Central memory CD8-positive, alpha-beta T cell (primary cell): ENCODE results near the gene RPH3AL.

ENCODE experiments used
- ATAC-seq: fragments of 150-1000 bp; cut with Tn5 transposase; replicated peaks from 2 replicates; pipeline ENCODE4 v1.10.0; 2022; ENCODE audit warnings: mild to moderate bottlenecking, moderate FRiP score, moderate number of reproducible peaks; ENCODE audit not compliant: poor library complexity, severe bottlenecking; ENCODE audit errors: extremely low read depth
- DNase-seq, 2 donors: peaks; one replicate each; pipeline ENCODE4 v3.0.0; 2021; ENCODE audit warnings: low spot score in 2 of 2
- H3K27ac Mint-ChIP-seq: one replicate; pipeline ENCODE4 v1.8.0; 2022; ENCODE audit warnings: low read depth, mild to moderate bottlenecking, moderate library complexity, mixed read lengths
- H3K27me3 Mint-ChIP-seq: one replicate; pipeline ENCODE4 v1.8.0; 2022; ENCODE audit warnings: mixed read lengths
- H3K36me3 Mint-ChIP-seq: one replicate; pipeline ENCODE4 v1.8.0; 2022; ENCODE audit warnings: mild to moderate bottlenecking, moderate library complexity, mixed read lengths; ENCODE audit not compliant: insufficient read depth
- H3K4me1 Mint-ChIP-seq: one replicate; pipeline ENCODE4 v1.8.0; 2022; ENCODE audit warnings: mixed read lengths
- H3K4me3 Mint-ChIP-seq: one replicate; pipeline ENCODE4 v1.8.0; 2022; ENCODE audit warnings: mild to moderate bottlenecking, moderate library complexity, mixed read lengths
- H3K9me3 Mint-ChIP-seq: one replicate; pipeline ENCODE4 v1.8.0; 2022; ENCODE audit warnings: mixed read lengths

RPH3AL gene

DNA sequence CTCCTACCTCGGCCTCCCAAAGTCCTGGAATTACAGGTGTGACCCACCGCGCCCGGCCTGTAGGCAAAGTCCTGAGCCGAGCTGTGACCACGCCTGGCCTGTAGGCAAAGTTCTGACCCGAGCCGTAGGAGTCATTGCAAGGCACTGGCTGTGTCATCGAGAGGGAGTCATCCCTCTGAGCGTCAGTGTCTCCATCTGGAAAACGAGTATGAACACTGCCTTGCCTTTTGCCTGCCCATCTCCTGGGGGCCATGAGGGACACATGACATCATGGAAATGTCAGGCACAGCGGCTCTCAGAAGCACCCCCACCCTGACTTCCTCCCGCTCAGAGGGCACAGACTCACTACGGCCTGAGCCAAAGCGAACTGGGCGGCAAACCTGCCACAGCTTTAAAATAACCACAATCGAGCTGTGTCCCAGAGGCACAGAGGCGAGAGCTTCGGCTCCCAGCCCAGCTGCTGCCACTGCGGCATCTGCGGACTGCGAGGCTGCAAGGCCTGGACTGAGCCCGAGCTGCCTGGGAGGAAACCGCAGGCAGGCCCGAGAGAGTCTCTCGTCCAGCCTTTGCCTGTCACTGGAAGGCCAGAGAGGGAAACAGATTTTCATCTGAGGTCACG lies 50.8 kb downstream of the RPH3AL start:
- no peak overlapping the region for H3K4me3 Mint-ChIP-seq
- no peaks in the 10 kb centered on the region for H3K36me3 Mint-ChIP-seq
- no peak for DNase-seq
- no peak overlapping the region for H3K27ac Mint-ChIP-seq
- H3K4me1 Mint-ChIP-seq = no peaks in the 10 kb centered on the region
- no peaks in the 10 kb centered on the region for H3K27me3 Mint-ChIP-seq
- ATAC-seq = no peak
- H3K9me3 Mint-ChIP-seq = no peaks in the 10 kb centered on the region

DNA sequence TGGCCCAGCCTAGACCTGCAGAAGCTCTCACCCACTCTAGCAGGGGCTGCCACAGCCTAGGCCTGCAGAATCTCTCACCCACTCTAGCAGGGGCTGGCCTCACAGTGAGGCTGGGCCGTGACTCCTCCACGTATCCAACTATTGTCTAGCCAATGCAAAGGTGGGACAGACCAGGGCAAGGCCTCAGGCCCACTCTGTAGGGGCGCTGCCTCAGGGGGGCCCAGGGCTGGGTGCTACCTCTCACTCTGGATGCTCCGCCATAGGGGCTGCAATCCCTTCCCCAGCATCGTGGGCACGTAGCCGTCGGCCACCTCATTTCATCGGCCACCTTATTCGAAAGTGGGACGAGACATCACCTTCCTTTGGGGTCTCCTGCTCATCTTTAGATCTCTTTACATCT lies 51.7 kb downstream of the RPH3AL start:
- Mint-ChIP-seq H3K4me3 (no peak overlapping the region), H3K36me3 (no peaks in the 10 kb centered on the region), H3K9me3 (no peaks in the 10 kb centered on the region), H3K4me1 (no peaks in the 10 kb centered on the region), H3K27ac (no peak overlapping the region), H3K27me3 (no peaks in the 10 kb centered on the region)
- no peak for DNase-seq
- no peak for ATAC-seq

DNA sequence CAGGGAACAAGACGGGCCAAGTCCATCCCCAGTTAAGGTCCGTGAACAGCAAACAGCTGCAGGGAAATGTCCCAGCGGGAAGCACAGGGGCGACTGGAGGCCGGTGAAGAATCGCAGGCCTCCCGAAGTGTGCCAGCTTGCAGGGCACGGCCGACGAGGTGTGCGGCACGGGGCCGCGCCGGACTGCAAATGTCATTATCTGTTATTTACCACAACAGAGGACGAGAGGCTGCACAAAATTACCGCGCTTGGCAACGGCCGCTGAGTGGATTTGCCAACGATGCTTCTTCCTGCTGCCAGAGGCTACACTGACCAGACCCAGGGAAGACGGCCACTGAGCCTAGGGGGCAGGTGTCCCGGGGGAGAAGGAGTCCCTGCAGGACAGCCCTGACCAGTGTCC lies 53.1 kb downstream of the RPH3AL start:
- no peak overlapping the region for H3K27ac Mint-ChIP-seq

DNA sequence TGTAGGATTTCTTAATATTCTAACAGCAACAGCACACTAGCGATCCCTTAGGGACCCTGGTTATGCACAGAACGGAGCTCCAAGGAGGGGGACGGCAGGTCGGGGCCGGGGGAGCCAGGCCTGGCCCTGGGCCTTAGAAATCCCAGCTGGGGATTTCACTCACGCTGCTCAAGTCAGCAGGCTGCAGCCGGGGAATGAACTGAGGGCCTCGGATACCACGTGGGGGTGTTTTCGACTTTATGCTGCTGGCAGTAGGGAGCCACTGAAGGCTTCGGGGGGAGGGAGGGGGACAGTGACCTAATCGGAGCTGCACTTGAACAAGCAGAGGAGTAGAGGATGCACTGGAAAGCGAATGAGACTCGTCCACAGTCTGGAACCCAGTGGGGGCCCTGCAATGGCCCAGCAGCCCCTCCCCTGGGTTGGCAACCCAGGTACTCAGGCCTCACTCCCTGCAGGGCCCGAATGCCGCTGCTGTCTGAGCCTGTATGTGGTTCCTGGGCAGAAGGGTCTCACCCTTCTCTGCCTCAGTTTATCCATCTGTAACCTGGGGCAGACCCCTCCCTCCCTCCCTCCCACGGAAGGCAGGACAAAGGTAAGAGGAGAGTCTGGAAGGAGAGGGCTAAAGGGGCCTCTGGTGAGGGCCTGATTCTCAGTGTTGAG lies 53.7 kb downstream of the RPH3AL start:
- H3K36me3 Mint-ChIP-seq = no peaks in the 10 kb centered on the region
- DNase-seq (no peak), ATAC-seq (no peak)
- H3K27ac Mint-ChIP-seq = no peak overlapping the region
- no peak overlapping the region for H3K4me3 Mint-ChIP-seq
- H3K27me3 Mint-ChIP-seq = peaks cover under 1% of the 10 kb centered on the region
- no peaks in the 10 kb centered on the region for H3K9me3 Mint-ChIP-seq
- no peaks in the 10 kb centered on the region for H3K4me1 Mint-ChIP-seq

More for the DNA sequence above, 53.1 kb downstream of the RPH3AL start:
- H3K27me3 Mint-ChIP-seq = no peaks in the 10 kb centered on the region
- no peaks in the 10 kb centered on the region for H3K36me3 Mint-ChIP-seq
- H3K4me3 Mint-ChIP-seq = no peak overlapping the region
- no peaks in the 10 kb centered on the region for H3K4me1 Mint-ChIP-seq
- no peak for DNase-seq
- ATAC-seq = no peak
- no peaks in the 10 kb centered on the region for H3K9me3 Mint-ChIP-seq

DNA sequence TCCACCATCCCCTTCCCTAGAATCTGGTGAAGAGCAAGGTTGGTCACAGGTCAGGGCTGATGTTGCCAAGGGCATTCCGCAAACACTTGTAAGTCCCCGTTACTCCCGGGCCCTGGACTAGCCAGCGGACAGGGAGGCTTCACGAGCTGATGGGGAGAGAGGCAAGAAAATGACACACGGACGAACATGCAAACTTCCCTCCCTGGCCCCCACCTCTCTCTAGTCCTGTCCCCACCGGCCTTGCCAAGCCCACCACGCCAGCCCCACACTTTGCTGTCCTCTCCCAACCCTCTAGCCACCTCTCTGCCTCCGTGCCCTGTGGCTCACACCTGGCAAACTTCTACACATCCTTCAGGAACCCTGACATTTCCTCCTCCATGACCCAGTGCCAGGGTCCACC lies 54.8 kb downstream of the RPH3AL start:
- DNase-seq (no peak), ATAC-seq (no peak)
- Mint-ChIP-seq H3K4me1 (peaks cover 7% of the 10 kb centered on the region), H3K27me3 (peaks cover 13% of the 10 kb centered on the region), H3K4me3 (no peak overlapping the region), H3K27ac (peak overlapping the region; percentile 47), H3K9me3 (no peaks in the 10 kb centered on the region), H3K36me3 (peaks cover 2% of the 10 kb centered on the region)

DNA sequence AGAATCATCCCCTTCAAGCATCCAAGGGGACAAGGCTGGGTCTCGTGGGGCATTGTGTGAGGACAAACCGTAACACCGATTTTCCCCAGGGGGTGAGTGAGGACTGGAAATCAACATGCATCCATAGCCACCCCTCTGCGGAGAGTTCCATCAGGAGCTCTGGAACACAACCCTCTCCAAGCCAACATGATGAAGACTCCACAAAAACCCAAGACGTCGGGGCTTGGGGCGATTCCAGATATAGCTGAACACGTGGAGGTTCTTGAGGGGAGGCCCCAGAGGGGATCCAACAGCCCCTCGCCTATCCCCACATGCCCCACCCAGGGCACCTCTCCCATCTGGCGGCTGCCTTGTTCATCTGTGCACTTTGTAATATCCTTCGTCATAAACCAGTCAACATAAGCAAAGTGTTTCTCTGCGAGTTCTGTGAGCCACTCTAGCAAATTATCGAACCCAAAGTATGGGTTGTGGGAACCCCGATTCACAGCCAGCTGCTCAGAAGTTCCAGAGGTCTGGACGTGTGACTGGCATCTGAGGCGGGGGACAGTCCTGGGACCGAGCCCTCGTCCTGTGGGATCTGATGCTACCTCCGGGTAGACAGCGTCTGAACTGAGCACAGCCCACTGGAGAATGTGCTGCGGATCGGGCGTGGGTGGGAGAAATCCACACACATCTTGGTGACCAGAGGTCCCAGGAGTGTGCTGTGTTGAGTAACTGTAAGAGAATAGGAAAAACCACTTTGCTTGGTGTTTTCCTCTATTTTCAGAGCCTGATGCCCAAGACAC lies 55.5 kb downstream of the RPH3AL start:
- H3K9me3 Mint-ChIP-seq = no peaks in the 10 kb centered on the region
- no peak for ATAC-seq
- H3K36me3 Mint-ChIP-seq = peaks cover 2% of the 10 kb centered on the region
- H3K27ac Mint-ChIP-seq = no peak overlapping the region
- DNase-seq = no peak
- H3K4me3 Mint-ChIP-seq = no peak overlapping the region
- peaks cover 13% of the 10 kb centered on the region for H3K27me3 Mint-ChIP-seq
- H3K4me1 Mint-ChIP-seq = peaks cover 7% of the 10 kb centered on the region

DNA sequence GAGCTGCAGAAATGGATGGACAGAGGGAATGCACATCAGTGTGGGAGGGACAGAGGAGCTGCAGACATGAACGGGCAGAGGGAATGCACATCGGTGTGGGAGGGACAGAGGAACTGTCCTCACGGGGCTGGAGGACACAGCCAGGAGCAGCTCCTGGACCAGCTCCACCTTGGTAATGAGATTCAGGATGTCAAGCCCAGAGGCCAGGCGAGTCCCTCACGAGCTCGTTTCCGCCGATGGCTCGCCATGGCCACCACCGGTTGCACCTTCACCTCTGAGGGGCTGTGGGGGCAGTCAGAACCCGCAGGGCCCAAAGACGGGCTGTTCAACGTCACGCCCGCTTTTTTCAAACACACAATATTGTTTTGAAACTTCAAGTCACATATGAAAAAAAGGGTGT lies 56.2 kb downstream of the RPH3AL start:
- peaks cover 7% of the 10 kb centered on the region for H3K4me1 Mint-ChIP-seq
- DNase-seq (no peak), ATAC-seq (no peak)
- H3K4me3 Mint-ChIP-seq = no peak overlapping the region
- peaks cover 2% of the 10 kb centered on the region for H3K36me3 Mint-ChIP-seq
- H3K9me3 Mint-ChIP-seq = no peaks in the 10 kb centered on the region
- H3K27ac Mint-ChIP-seq = no peak overlapping the region
- peaks cover 13% of the 10 kb centered on the region for H3K27me3 Mint-ChIP-seq

DNA sequence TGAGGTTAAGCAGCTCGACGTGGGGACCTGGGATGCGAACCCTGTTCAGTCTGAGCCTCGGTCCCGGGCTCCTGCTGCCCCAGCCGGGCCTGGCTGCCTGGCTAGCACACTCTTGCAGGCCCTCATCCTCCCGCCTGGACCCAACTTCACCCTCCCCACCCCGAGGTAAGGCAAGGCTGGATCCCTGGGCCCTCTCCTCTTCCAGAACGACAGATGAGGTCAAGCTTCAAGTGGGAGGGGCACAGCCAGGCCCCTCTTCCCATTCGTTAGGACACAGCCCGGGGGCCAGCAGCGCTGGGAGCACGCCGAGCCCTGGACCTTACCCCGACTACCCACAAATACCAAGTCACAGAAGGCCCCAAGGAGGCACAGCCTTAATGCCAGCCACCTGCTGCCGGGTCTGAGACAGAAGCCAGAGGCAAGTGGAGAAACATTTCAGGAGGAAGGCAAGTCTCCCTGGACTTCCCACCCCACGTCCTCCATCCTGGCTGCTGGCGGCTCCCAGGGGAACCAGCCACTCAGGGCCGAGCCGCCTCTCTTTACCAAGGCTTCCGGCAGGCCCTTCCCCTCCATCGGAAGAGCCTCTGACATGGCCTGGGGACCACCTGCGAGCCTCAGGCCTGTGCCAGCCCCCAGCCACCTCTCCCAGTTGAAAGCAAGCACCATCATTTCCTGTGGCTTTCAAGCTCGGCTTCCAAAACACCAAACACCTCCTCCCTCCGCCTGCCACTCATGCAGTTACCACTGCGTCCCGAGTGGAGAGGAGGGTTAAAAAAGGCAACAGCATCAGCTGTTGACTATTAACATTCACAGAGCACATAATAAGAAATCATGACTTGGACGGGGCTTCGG lies 59.9 kb downstream of the RPH3AL start:
- Mint-ChIP-seq H3K27me3 (peaks cover 13% of the 10 kb centered on the region), H3K9me3 (no peaks in the 10 kb centered on the region), H3K4me3 (no peak overlapping the region), H3K4me1 (peaks cover 19% of the 10 kb centered on the region), H3K27ac (no peak overlapping the region), H3K36me3 (peaks cover 5% of the 10 kb centered on the region)
- ATAC-seq (peak; percentile 36), DNase-seq (no peak)

DNA sequence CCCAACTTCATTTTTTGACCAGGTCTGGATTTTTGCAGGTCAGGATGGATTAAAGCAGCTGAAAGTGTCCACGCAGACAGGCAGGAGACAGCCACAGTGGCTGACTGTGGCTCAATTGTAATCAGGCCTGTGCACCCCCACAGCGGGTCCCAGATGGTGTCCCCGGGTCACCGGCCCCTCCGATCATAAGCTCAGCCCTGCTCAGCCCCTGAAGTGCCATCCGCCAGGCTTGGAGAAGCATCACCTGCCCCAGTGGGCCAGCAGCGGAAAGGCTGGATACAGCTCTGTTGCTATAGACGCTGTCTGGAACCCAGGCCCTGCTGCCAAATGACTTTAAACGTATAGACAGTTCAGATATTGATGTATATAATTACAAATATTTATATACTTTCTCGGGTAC lies 60.6 kb downstream of the RPH3AL start:
- no peak for DNase-seq
- peaks cover 19% of the 10 kb centered on the region for H3K4me1 Mint-ChIP-seq
- H3K9me3 Mint-ChIP-seq = no peaks in the 10 kb centered on the region
- H3K4me3 Mint-ChIP-seq = no peak overlapping the region
- peaks cover 5% of the 10 kb centered on the region for H3K36me3 Mint-ChIP-seq
- no peak overlapping the region for H3K27ac Mint-ChIP-seq
- peaks cover 13% of the 10 kb centered on the region for H3K27me3 Mint-ChIP-seq
- ATAC-seq = no peak

DNA sequence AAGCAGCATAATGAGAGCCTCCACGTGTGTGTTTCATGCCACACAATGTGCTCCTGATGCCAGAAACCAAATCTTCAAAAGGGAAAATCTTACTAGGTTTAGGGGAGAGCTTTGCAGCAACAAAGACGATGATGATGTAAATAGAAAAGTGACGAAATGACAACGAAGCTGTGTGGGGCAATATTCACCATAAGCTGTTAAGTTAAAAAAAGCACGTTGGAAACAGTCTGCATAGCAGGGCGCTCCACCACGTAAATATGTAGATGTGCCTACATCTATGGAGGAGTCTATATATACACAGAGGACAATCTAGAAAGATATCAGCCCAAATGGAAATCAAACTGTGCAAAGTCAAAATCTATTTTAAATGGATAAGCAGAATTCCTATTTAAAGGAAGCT lies 61.0 kb downstream of the RPH3AL start:
- Mint-ChIP-seq H3K4me3 (no peak overlapping the region), H3K36me3 (peaks cover 7% of the 10 kb centered on the region), H3K27me3 (peaks cover 13% of the 10 kb centered on the region), H3K9me3 (no peaks in the 10 kb centered on the region), H3K27ac (no peak overlapping the region), H3K4me1 (peaks cover 19% of the 10 kb centered on the region)
- ATAC-seq (no peak), DNase-seq (no peak)

DNA sequence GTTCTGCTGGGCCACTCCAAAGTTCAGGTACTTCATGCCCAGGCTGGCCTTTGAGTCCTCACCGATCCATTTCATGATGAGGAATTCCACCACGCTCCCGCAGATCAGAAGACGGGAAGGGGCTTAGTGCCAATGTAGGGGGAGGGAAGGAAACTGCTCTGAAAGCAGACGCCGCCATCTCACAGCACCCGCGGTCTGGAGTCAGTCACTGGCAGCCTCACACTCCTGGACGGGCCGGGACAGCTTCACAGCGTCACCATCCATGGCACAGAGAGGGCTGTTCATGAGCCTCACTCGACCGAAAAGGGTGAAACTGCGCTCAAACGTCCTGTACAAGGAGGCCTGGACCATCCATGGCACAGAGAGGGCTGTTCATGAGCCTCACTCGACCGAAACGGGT lies 62.0 kb downstream of the RPH3AL start:
- H3K4me3 Mint-ChIP-seq = no peak overlapping the region

DNA sequence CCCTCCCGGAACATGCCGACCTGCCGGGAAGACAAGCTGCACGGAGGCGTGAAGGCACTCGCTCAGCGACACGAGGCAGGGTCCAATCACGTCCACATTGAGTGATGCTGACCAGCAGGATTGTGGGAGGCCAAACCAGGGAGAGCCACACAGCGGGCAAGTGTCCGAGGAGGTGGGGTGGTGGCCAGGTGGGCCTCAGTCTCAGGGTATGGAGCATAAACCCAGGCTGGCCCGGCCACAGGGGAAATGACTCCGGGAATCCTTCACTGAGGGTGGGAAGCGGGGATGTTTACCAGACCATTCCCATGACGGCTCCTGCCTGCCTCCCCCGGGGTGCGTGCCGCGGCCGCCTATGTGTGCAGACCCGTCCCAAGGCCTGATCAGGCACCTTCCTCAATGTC lies 62.5 kb downstream of the RPH3AL start:
- peak overlapping the region; percentile 87 for H3K27ac Mint-ChIP-seq
- ATAC-seq (no peak), DNase-seq (no peak)
- peaks cover 19% of the 10 kb centered on the region for H3K4me1 Mint-ChIP-seq
- peaks cover 10% of the 10 kb centered on the region for H3K36me3 Mint-ChIP-seq
- H3K4me3 Mint-ChIP-seq = no peak overlapping the region
- peaks cover 13% of the 10 kb centered on the region for H3K27me3 Mint-ChIP-seq
- H3K9me3 Mint-ChIP-seq = no peaks in the 10 kb centered on the region

More for the DNA sequence above, 62.0 kb downstream of the RPH3AL start:
- Mint-ChIP-seq H3K27ac (no peak overlapping the region), H3K9me3 (no peaks in the 10 kb centered on the region), H3K4me1 (peaks cover 19% of the 10 kb centered on the region), H3K27me3 (peaks cover 13% of the 10 kb centered on the region), H3K36me3 (peaks cover 10% of the 10 kb centered on the region)
- no peak for ATAC-seq
- DNase-seq = no peak
